Ecto neural progenitor cell (in vitro differentiated cells): Measurements from ENCODE around the gene ATN1.

ENCODE experiments used
- DNase-seq: peaks from one replicate; pipeline ENCODE4 v3.0.0-alpha.2; 2018; ENCODE audit warnings: low spot score

Gene ATN1

DNA sequence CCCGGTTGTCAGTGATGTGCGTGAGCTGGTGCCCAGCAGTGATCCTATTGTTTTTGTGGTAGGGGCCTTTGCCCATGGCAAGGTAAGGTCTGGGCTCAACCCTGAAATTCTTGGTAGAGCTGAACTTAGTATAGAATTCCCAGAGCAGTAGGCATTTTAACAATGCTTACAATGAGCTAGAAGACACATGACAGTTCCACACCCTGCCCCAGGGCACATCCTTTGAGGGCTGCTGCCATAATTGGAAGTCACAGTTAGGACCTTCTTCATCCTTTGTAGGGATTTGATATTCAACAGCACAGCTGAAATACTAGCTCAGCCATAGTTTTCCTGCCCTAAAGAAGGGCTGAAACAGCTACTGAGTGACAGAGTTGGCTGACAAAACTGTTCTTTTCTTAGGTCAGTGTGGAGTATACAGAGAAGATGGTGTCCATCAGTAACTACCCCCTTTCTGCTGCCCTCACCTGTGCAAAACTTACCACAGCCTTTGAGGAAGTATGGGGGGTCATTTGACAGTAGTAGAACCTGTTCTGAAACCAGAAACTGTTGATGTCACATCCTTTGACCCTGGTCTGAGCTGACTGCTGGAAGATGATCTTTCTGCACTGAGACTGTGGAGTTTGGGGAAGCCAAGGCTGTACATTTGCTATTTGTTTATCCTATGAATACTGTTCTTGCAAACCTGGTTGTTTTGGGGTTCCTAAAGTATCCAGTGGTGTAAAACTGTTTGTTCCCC is 47.7 kb downstream of the ATN1 start:
- DNase-seq = no peak

DNA sequence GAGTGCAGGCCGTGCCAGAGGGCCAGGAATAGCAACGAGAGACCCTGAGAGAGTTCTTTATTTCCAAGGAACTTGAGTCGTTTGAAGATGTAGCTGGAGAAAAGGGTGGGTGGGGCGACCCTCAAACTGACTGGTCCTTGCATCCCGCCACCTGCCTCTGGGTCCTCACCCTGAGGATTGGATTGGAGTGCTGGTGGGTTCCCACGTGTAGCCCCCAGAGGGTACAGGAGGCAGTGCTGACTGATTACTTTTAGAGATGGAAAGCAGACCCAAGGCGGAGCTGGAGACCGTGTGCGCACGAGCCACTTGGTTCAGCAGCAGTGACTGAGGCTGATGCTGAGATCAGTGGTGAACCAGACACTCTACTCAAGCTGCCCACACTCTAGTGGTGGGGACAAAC is 49.9 kb downstream of the ATN1 start:
- no peak for DNase-seq

DNA sequence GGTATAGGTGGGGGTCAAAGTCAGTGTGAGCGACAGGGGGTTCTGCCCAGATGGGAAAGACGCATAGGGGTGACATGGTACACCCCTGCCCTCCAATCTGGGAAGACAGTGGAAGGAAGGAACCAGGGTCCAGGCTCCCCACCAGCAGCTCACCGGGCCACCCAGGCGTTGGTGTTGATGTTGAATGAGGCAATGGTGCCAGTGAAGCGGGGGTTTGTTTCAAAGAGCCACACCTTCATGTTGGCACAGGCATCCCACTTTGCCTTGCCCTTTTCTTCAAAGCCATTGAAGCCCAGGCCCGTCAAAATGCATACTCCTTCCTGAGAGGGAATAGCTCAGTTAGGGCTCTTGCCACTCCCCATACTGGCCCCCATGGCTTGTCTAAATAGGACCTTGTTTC is 50.4 kb downstream of the ATN1 start:
- DNase-seq = no peak

DNA sequence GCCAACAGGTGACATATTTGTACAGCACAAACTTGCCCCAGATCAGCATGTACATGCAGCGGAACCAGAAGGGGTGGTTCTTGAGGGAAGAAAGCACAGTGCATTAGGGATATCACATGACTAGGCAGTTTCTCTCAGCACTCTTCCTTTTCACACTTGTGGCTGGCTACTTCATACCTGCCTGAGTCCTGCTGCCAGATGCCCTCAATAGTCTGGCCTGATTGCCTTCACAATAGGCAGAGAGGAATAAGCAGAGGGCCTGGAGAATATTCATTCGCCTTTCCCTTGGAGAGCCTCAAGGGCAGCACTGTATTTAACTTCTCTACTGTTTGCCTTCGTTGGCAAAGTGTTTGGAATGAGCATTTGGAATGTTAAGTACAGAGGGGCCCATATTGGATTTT is 50.9 kb downstream of the ATN1 start:
- no peak for DNase-seq

DNA sequence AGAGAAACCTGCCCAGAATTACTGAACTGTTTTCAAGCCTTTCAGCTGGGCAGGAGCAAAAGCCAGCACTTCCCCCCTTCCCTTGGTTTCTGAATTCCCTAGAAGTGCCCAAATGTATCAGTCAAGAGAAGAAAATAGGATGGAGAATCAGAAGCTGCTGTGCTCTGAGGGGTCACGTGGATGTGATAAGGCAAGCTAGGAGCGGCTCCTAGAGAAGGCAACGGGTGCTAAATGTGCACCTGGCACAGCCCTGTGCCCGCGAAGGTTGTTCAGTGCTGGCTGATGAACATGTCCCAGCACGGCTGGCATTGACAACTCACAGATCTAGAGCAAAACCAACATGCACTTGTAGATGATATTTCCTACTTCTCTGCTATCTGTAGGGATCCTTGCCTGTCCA is 51.3 kb downstream of the ATN1 start:
- DNase-seq = no peak

DNA sequence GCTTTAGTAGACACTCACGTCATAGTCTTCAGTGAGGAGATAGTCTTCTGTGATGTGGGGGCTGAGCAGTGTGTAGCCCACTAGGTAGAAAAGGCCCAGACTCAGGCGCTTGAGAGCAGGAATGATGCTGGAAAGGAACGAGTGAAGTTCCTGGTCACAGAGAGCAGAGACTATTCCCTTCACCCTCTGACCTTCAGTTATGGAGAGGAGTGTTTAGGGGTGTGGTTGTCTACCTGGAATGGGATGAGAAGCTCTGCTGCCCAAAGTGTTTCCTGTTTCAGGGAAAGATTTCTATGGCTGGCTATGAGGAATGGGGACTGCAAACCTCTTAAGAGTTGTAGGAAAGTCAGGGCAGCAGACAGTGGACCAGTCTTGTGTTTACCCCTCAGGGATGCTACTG is 51.7 kb downstream of the ATN1 start:
- DNase-seq = no peak

DNA sequence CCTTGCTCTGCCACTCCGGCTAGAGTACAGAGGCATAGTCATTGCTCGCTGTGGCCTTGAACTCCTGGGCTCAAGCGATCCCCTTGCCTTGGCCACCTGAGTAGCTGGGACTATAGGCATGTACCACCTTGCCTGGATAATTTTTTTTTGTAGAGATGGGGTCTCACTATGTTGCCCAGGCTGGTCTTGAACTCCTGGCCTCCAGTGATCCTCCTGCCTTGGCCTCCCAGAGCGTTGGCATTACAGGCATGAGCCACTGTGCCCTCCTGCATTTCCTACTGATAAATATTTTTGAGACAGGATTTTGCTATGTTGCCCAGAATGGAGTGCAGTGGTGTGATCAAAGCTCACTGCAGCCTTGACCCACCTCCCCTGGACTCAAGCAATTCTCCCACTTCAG is 52.3 kb downstream of the ATN1 start:
- DNase-seq = no peak

DNA sequence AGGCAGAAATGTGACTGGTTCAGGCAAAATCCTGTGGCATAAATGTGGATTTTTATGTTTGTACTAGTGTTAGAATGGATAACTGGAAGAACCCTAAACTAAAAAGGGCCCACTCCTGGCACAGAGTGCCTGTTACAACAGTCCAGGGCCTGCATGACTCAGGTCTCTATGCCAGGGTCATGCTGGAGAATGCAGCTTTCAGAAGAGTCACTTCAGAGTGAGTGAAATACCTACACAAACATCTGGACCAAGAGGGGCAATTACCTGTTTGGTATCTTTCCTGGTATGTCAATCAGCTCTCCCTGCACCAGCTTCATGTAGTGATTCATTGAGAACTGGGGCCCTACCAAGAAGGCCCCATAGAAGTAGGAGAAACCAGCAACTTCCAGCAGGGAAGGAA is 53.0 kb downstream of the ATN1 start:
- DNase-seq = no peak

DNA sequence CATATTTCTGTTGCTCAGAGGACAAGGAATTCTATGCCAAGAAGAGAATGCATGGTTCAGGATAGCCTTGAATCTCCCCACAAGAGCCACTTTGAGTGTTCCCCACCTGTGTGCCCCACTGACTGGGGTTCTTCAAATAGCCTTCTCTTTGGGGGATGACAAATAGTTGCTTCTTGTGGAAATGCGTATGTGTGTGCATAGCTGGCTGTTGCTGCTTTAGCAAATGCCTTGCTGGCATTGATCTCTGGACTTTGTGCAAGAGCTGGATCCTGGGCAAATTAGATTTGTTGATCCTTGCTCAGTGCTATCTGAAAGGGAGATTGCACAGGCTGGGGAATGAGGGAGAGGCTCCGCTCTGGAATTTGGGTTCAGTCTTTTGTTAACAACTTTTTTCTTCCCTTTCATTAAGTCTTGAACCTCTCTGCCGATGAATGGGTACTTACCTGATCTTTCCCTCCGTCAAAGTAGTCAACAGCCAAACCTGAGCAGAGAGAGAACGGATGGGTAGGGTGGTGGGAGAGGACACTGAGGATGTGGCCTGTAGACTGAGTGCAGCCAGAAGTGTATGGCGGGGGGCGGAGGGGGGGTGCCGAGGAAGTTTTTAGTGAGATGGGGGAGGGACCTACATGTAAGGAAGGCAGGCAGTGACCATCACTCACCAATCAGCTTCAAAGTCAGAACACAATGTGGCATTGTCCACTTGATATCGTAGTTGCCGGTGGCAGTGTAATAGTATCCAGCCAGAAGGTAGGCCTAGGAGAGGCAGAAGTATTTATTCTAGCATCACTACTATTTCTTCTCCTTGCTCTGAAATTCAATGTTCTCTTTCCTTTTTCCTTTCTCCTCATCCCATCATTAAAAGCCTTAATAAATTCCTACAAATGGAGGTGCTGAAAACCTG is 53.6 kb downstream of the ATN1 start:
- no peak for DNase-seq

DNA sequence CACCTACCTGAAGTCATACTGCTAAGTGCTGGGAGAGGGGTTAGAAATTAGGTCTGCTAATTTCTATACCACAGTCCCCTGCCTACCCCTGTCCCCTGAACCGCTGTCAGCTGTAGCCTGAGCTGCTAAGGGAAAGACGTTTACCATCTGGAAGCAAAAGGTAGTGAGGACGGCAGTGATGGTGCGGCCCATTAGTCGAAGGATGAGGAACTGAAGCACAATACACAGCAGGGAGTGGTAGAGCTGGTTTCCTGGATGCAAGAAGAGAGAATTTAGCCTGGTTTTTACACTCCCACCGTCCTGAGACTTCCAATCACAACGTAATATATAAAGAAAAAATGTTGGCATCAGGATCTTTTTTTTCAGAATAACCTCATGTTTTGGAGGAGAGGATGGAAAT is 54.8 kb downstream of the ATN1 start:
- DNase-seq = no peak

DNA sequence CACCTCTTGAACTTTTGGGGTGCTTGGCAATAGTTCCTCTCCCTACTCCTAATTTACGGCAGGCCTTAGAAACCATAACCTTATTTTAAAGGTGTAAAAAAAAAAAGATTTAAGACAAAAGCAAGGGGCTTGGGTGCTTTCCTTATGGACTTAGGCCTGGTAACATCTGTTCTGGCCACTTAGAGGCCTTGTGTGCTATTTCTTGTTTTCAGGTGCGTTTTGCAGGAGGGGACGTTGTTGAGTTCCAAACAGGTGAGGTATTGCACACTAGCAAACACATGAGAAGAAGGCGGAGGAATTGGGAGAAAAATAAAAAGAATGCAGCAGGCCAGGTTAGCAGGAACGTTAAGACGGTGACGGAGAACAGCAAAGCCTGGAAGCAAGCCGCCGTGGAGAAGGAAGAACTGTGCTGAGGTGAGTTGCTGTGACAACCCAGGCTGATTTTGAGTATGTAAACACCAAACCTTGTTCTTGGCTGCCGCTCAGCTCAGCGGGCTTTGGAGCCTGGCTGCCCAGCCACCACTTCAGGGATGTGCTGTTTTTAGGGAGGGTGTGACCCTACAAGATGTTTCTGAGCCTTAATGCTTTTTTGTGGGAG is 60.3 kb downstream of the ATN1 start:
- no peak for DNase-seq
